SK-MEL-5 (cell line): ENCODE results near the gene APBA2. TPM values are rescaled to one million over a fixed set of nuclear protein-coding genes. Genes with fewer than 3 reads are reported as not detected.
"Not testable (repeated sequence)": the region's sequence is repeated elsewhere in the genome, so short reads cannot be mapped to it uniquely, and the experiment has no call there.

Experiments
- DNase-seq: peaks from one replicate; pipeline ENCODE4 v3.0.0-alpha.2; 2016; ENCODE audit warnings: low read depth, low spot score
- in situ Hi-C: cut with HindIII; loops from 2 replicates; pipeline ENCODE4 v1.10.0; 2016; ENCODE audit warnings: low sequenced_read_pairs, high pct_unique_total_duplicates, low pct_unique_long_range_greater_than_20kb
- total RNA-seq: library from RNA; depleted of rRNA; stranded (reverse); fragments of >200 nt; shearing (Covaris generic); gene quantifications from 2 replicates; pipeline ENCODE4 v1.2.3, GENCODE V29; 2014

Gene APBA2
- total RNA-seq, 1 experiment from 2014 or later, result 24.6 TPM

- no peak for DNase-seq
- in situ Hi-C loops, result no loop called here
Observed at GRCh38 chr15:29018995-29019976, 133.5 kb downstream of the APBA2 start.

DNA sequence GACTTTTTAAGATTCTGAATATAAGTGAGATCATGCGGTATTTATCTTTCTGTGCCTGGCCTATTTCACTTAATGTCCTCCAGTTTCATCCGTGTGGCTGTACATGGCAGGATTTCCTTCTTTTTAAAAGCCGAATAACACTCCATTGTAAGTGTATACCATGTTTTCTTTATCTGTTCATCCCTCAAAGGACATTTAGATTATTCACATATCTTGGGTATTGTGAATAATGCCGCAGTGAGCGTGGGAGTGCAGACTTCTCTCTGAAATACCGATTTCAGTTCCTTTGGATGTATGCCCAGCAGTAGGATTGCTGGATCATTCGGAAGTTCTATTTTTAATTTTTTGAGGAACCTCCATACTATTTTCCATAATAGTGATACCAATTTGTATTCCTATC, 136.1 kb downstream of the APBA2 start:
- no peak for DNase-seq
- in situ Hi-C loops, result no loop called here

DNA sequence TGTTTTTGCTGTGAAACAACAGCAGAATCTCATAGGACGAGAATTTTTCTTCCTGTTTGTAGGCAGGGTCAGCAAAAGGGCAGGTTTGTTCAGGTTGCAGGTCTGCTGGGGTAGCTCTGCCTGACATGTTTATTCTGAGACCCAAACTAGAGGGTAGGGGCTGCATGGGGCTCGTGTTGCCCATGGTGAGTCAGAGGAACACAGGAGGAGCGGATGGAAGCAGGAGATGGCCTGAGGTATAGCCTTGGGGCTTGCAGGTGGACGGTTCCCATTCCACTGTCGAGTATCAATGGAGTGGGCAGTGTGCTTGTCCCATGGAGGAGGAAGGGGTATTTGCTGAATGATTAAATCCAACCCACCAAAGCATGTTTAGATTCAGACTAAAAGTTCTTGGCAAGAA, 138.9 kb downstream of the APBA2 start:
- in situ Hi-C loops, result no loop called here
- DNase-seq, result no peak

GRCh38 chr15:29025411-29025810, 139.6 kb downstream of the APBA2 start:
- in situ Hi-C loops, DNase-seq: not testable (repeated sequence)

GRCh38 chr15:29028158-29028557, 142.4 kb downstream of the APBA2 start:
- DNase-seq, in situ Hi-C loops: not testable (repeated sequence)

DNA sequence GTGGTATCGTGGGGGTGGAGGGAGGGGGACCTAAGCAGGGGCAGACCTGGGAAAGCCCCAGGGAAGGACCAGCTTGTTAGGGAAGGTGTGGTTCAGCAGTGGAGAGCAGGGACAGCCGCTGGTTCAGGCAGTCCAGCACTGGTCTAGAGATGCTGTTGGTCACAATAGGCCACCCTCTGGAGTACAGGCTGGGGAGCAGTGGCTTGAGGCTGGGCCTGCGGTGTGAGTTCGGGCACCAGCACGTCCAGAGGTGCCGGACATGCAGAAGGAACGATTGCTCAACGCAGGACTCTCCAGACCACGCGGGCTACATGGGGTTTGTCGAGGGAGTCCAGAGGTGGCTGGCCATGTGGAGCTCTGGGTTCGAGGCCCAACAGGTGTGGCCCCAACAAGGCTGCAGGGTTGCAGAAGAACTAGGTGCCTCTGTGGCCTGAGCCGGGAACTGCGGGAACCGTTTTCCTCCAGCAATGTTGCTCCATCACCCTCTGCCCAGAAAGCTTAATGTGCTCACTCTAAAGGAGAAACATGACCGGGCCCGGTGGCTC, 143.9 kb downstream of the APBA2 start:
- in situ Hi-C loops, result no loop called here
- DNase-seq, result no peak

- DNase-seq, result no peak
- in situ Hi-C loops, result no loop called here
Observed at GRCh38 chr15:29031502-29032228, 145.9 kb downstream of the APBA2 start.

- in situ Hi-C loops, result no loop called here
- DNase-seq, result no peak
Observed at GRCh38 chr15:29032229-29032625, 146.5 kb downstream of the APBA2 start.

DNA sequence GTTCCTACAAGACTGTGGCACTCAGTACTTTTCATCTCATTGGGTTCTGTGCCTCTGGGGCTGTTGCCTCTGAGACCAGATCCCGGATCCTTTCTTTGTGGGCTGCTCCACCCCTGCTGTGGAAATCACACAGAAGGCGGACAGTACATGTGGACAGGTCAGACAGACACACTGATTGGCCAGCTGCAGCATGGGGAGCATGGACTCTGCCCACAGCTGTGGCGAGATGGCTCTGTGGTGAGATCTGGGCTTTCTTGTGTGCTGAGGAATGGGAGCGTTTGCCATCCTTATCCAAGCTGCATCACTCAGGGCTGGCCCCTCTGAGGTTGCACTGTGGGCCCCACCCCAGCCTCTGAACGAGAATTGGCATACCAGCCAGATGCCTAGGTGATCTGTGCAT, 147.0 kb downstream of the APBA2 start:
- in situ Hi-C loops, result no loop called here
- DNase-seq, result no peak

GRCh38 chr15:29034151-29034550, 148.4 kb downstream of the APBA2 start:
- in situ Hi-C loops, result no loop called here
- DNase-seq, result no peak

DNA sequence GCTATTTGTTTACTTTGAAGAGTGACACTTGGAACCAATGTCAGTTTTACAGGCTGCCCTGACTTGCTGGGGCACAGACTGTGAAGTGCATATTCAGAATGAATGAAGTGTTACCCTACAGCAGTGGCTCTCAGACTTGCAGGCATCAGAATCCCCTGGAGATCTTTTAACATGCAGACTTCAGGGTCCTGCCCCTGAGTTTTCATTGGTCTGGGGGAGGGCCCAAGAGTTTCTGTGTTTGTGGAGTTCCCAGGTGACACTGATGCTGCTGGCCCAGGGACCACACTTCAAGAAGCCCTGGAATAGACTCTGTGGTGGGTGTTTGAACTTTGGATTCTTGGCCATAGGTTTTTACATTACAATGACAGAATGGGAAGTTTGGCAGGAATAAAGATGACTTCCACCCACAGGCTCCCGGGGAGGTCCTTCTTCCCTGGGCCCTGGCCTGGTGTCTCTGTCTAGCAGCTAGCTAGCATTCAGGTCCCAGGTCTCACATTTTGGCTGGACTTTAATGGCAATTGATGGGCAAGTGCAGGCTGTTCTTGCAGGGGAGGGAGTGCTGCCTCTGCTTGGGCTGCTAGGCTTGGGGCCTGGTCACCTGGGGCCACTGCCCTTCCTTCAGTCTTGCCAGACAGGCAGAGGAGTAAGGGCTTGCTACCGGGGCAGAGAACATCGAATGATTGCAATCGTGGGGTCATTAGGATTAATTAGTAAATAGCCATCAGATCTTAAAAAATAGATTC, 149.0 kb downstream of the APBA2 start:
- no peak for DNase-seq
- in situ Hi-C loops, result no loop called here

GRCh38 chr15:29035336-29036285, 149.8 kb downstream of the APBA2 start:
- in situ Hi-C loops, result no loop called here

DNA sequence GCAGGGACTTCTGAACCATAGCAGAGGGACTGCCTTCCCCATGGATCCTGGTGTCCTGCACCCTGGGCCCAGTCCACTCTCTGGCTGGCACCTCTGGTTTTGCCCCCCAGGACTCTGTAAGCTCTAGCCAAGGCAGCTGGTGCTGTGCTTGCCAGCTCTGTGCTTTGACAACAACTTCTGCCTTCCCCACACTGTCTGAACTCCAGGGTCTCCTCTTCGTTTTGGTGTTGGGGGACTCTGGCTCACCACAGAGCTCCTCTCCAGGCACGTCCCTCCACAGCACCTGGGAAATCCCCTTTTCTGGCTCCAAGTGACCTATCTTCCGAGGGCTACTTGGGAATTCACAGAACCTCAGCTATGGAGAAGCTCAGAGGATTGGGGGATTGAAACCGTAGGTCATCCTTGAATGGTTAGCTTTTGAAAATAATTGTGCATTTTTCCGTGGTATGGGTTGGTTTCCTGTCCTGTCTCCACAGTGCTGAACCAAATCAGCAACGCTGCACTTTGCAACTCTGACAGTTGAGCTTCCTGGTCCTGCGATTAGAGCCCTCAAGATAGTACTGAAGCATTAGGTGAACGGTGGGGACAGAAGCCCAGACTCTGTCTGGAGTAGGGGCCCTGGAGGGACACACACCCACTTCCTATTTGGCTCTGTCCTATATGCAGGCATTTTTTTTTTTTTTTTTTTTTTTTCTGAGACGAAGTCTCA, 152.4 kb downstream of the APBA2 start:
- in situ Hi-C loops, result no loop called here

More at GRCh38 chr15:29035336-29036285, 149.8 kb downstream of the APBA2 start:
- no peak for DNase-seq

GRCh38 chr15:29039466-29040369, 153.9 kb downstream of the APBA2 start:
- DNase-seq, result no peak
- in situ Hi-C loops, result no loop called here

More for the DNA sequence above, 152.4 kb downstream of the APBA2 start:
- no peak for DNase-seq

- DNase-seq, result no peak
- in situ Hi-C loops, result no loop called here
Observed at GRCh38 chr15:29040370-29040751, 154.6 kb downstream of the APBA2 start.
